ENCODE results near the gene CFAP74. TPM values are rescaled to one million over a fixed set of nuclear protein-coding genes. Genes with fewer than 3 reads are reported as not detected.
A peak's percentile ranks its signal among the peaks of the same experiment; 100 is the strongest.

The CFAP74 gene
- total RNA-seq, 6 experiments from 2014 or later = 0.16 to 3.5 (median 0.32) TPM; not detected in 1

GRCh38 chr1:1940123-1940425 lies 63.5 kb downstream of the CFAP74 start:
- WGBS (ENCODE audit: insufficient coverage, low coverage, low lambda C conversion rate, missing lambda C conversion rate) = no CpG with 5 or more reads among the region's 12 CpGs
- ATAC-seq = no peak
- TF ChIP-seq POLR2A (IDR thresholded peaks at IDR 0.05) (no peak), CTCF (IDR thresholded peaks at IDR 0.05) (no peak)
- intact Hi-C loops (cut with DNase I) = no loop called here
- Histone ChIP-seq H3K4me1 (peaks cover 0 to 8% (median 0%) of the 10 kb centered on the region in 4 donors), H3K27me3 (no peaks in the 10 kb centered on the region), H3K27ac (no peak overlapping the region), H3K36me3 (no peaks in the 10 kb centered on the region), H3K9me3 (no peaks in the 10 kb centered on the region), H3K4me3 (no peak overlapping the region)
- DNase-seq = peak in 1 of 3 donors; percentile 32

GRCh38 chr1:1939296-1940122 lies 64.1 kb downstream of the CFAP74 start:
- intact Hi-C loops (cut with DNase I) = no loop called here
- H3K4me3 ChIP-seq = no peak overlapping the region
- H3K9me3 ChIP-seq = no peaks in the 10 kb centered on the region
- TF ChIP-seq POLR2A (IDR thresholded peaks at IDR 0.05) (no peak), CTCF (IDR thresholded peaks at IDR 0.05) (no peak)
- H3K27me3 ChIP-seq = no peaks in the 10 kb centered on the region
- ATAC-seq (no peak), DNase-seq (peak in 1 of 3 donors; percentile 44)
- H3K4me1 ChIP-seq = peaks cover 0 to 8% (median 0%) of the 10 kb centered on the region in 4 donors
- WGBS (ENCODE audit: insufficient coverage, low coverage, low lambda C conversion rate, missing lambda C conversion rate) = 83% methylated on average over 12 of the region's 28 CpGs
- no peaks in the 10 kb centered on the region for H3K36me3 ChIP-seq
- no peak overlapping the region for H3K27ac ChIP-seq

- Histone ChIP-seq H3K36me3 (no peaks in the 10 kb centered on the region), H3K4me1 (peaks cover 0 to 8% (median 0%) of the 10 kb centered on the region in 4 donors), H3K4me3 (no peak overlapping the region), H3K27ac (no peak overlapping the region), H3K9me3 (no peaks in the 10 kb centered on the region), H3K27me3 (no peaks in the 10 kb centered on the region)
- intact Hi-C loops (cut with DNase I) = no loop called here
- DNase-seq = peak in 1 of 3 donors; percentile 22
- TF ChIP-seq POLR2A (IDR thresholded peaks at IDR 0.05) = no peak
- no peak for TF ChIP-seq CTCF (IDR thresholded peaks at IDR 0.05)
- WGBS (ENCODE audit: insufficient coverage, low coverage, low lambda C conversion rate, missing lambda C conversion rate) = 89% methylated on average over 14 of the region's 24 CpGs
- ATAC-seq = no peak
These were observed 64.8 kb downstream of the CFAP74 start for GRCh38 chr1:1938613-1939295.

GRCh38 chr1:1938276-1938573 lies 65.4 kb downstream of the CFAP74 start:
- ATAC-seq = no peak
- no peak for TF ChIP-seq CTCF (IDR thresholded peaks at IDR 0.05)
- TF ChIP-seq POLR2A (IDR thresholded peaks at IDR 0.05) = no peak
- 72% methylated on average over 5 of the region's 6 CpGs for WGBS (ENCODE audit: insufficient coverage, low coverage, low lambda C conversion rate, missing lambda C conversion rate)

More at GRCh38 chr1:1938276-1938573, 65.4 kb downstream of the CFAP74 start:
- peaks cover 0 to 8% (median 0%) of the 10 kb centered on the region in 4 donors for H3K4me1 ChIP-seq
- H3K27ac ChIP-seq = no peak overlapping the region
- H3K36me3 ChIP-seq = no peaks in the 10 kb centered on the region
- H3K27me3 ChIP-seq = no peaks in the 10 kb centered on the region
- DNase-seq = peak in 1 of 3 donors; percentile 25
- intact Hi-C loops (cut with DNase I) = no loop called here
- H3K9me3 ChIP-seq = no peaks in the 10 kb centered on the region
- H3K4me3 ChIP-seq = no peak overlapping the region
